Activated CD4-positive, alpha-beta T cell treated with anti-CD3 and anti-CD28 coated beads for 1 hour (primary cell): Measurements from ENCODE around the gene ACSL6.
"Not testable (repeated sequence)": the region's sequence is repeated elsewhere in the genome, so short reads cannot be mapped to it uniquely, and the experiment has no call there.

ENCODE experiments used
- DNase-seq: peaks from one replicate; pipeline ENCODE4 v3.0.0-alpha.2; 2020

Gene ACSL6

GRCh38 chr5:131926168-131926567, 85.3 kb downstream of the ACSL6 start:
- DNase-seq, result no peak

GRCh38 chr5:131916481-131916880, 95.0 kb downstream of the ACSL6 start:
- DNase-seq, result no peak

DNA sequence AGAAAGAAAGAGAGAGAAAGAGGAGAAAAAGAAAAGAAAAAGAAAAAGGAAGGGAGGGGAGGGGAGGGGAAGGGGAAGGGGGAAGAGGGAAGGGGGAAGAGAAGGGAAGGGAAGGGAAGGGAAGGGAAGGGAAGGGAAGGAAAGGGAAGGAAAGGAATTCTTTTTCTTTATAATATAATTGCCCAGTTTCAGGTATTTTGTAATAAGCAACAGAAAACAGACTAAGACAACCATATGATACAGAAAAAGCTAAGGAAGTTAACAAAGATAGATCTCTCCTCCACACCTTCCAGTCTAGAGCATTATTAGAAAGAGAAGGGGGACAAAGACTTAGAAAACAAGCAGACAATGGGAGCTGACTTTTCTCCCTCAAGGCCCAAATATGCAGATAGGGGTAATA, 97.0 kb downstream of the ACSL6 start:
- no peak for DNase-seq

- no peak for DNase-seq
Observed at GRCh38 chr5:131913603-131914002, 97.9 kb downstream of the ACSL6 start.

DNA sequence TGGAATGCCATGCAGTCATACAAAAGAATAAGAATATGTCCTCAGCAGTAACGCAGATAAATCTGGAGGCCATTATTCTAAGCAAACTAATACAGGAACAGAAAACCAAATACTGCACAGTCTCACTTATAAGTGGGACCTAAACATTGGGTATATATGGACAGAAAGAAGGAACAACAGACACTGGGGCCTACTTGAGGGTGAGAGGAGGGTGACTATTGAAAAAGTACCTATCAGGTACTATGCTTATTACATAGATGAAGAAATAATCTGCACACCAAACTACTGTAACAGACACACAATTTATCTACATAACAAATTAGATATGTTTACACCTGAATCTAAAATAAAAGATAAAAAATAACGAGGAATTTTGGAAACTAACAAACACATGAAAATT, 104.8 kb downstream of the ACSL6 start:
- no peak for DNase-seq

DNA sequence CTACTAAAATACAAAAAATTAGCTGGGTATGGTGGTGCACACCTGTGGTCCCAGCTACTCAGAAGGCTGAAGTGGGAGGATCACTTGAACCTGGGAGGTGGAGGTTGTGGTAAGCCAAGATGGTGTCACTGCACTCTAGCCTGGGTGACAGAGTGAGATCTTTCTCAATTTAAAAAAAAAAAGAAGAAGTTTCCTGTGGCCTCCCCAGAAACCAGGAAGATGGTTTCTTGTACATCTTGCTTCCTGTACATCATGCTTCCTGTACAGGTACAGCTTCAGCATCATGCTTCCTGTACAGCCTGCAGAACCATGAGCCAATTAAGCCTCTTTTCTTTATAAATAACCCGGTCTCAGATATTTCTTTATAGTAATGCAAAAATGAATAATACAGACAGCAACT, 109.2 kb downstream of the ACSL6 start:
- not testable (repeated sequence) for DNase-seq
